Activated naive CD4-positive, alpha-beta T cell treated with anti-CD3 and anti-CD28 coated beads, Interleukin-2, amount 10 ng/mL, durations not matched to agents 7 days and 5 days (primary cell): Measurements from ENCODE around the gene PPP1R12B.
A peak's percentile ranks its signal among the peaks of the same experiment; 100 is the strongest.
"Not testable (repeated sequence)": the region's sequence is repeated elsewhere in the genome, so short reads cannot be mapped to it uniquely, and the experiment has no call there.

Source experiments
- CTCF ChIA-PET: fragments of 350-600 bp; sonication (Branson Sonifier 250); formaldehyde crosslinking; loops from one replicate; lab custom pipeline; 2021; ENCODE audit warnings: antibody characterized with exemption; lab: Charles Lee
- DNase-seq: peaks from one replicate; pipeline ENCODE4 v3.0.0-alpha.2; 2020
- H3K27ac Mint-ChIP-seq: one replicate; pipeline ENCODE4 v1.8.0; 2021; ENCODE audit warnings: mild to moderate bottlenecking, moderate library complexity, mixed read lengths
- H3K27me3 Mint-ChIP-seq: one replicate; pipeline ENCODE4 v1.8.0; 2021; ENCODE audit warnings: mild to moderate bottlenecking, mixed read lengths
- H3K36me3 Mint-ChIP-seq: one replicate; pipeline ENCODE4 v1.8.0; 2021; ENCODE audit warnings: mixed read lengths
- H3K4me1 Mint-ChIP-seq: one replicate; pipeline ENCODE4 v1.8.0; 2021; ENCODE audit warnings: mixed read lengths
- H3K4me3 Mint-ChIP-seq: one replicate; pipeline ENCODE4 v1.8.0; 2021; ENCODE audit warnings: mild to moderate bottlenecking, moderate library complexity, mixed read lengths
- H3K9me3 Mint-ChIP-seq: one replicate; pipeline ENCODE4 v1.8.0; 2021; ENCODE audit warnings: mixed read lengths

Gene PPP1R12B

DNA sequence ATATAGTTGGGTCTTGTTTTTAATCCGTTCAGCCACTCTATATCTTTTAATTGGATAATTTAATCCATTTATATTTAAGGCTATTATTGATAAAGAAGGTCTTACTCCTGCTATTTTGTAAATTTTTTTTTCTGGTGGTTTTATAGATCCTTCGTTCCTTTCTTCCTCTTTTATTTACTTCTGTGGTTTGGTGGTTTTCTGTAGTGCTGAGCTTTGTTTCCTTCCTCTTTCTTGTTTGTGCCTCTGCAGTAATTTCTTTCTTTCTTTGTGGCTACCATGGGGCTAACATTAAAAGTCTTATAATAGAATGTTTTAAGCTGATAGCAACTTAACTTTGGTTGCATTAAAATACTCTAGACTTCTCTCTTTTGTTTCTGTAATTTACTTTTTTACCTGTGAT is 135.5 kb downstream of the PPP1R12B start:
- H3K9me3 Mint-ChIP-seq = peaks cover 11% of the 10 kb centered on the region
- CTCF ChIA-PET, DNase-seq, H3K27me3 Mint-ChIP-seq: not testable (repeated sequence)
- H3K4me1 Mint-ChIP-seq = peaks cover 54% of the 10 kb centered on the region
- H3K4me3 Mint-ChIP-seq = peak overlapping the region; percentile 1
- peaks cover 24% of the 10 kb centered on the region for H3K36me3 Mint-ChIP-seq
- H3K27ac Mint-ChIP-seq = peak overlapping the region; percentile 62

DNA sequence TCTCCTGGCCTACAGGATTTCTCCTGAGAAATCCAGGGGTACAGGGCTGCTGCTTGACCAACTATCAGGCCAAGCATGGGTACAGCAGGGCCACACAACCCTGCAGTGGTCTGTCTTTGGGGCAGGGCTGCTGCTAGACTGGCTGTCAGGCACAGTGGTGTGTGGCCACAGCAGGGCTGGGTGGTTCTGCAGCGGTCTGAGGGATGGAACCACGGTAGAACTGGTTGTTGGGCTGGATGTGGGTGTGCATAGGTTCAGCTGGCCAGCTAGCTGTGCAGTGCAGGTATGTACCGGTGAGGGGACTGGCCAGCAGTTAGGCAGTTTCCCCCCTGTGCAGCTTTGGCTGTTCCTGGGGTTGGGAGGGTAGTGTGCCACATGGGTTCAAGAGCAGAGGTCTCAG is 136.3 kb downstream of the PPP1R12B start:
- CTCF ChIA-PET, H3K4me3 Mint-ChIP-seq, H3K27me3 Mint-ChIP-seq, DNase-seq, H3K27ac Mint-ChIP-seq: not testable (repeated sequence)
- peaks cover 31% of the 10 kb centered on the region for H3K36me3 Mint-ChIP-seq
- peaks cover 11% of the 10 kb centered on the region for H3K9me3 Mint-ChIP-seq
- H3K4me1 Mint-ChIP-seq = peaks cover 47% of the 10 kb centered on the region

DNA sequence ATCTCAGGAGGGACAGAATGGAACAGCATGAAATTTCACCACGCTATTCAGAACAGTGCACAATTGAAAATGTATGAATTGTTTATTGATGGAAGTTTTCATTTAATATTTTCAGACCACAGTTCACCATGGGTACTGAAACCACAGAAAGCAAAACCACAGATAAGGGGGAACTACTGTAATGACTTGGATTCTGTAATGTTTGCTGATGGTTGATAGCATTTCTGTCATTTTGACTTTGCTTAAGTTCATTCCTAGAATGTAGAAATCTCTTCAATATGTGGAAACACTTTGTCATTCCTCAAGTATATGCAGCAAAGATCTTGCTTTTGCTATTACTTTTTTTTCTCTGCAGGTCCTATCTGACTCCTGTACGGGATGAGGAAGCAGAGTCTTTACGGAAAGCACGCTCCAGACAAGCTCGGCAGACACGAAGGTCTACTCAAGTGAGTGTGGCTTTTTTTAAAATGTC is 139.7 kb downstream of the PPP1R12B start:
- H3K27me3 Mint-ChIP-seq, H3K4me3 Mint-ChIP-seq, CTCF ChIA-PET, DNase-seq, H3K27ac Mint-ChIP-seq: not testable (repeated sequence)
- Mint-ChIP-seq H3K9me3 (peaks cover 11% of the 10 kb centered on the region), H3K36me3 (peaks cover 32% of the 10 kb centered on the region), H3K4me1 (peaks cover 31% of the 10 kb centered on the region)

DNA sequence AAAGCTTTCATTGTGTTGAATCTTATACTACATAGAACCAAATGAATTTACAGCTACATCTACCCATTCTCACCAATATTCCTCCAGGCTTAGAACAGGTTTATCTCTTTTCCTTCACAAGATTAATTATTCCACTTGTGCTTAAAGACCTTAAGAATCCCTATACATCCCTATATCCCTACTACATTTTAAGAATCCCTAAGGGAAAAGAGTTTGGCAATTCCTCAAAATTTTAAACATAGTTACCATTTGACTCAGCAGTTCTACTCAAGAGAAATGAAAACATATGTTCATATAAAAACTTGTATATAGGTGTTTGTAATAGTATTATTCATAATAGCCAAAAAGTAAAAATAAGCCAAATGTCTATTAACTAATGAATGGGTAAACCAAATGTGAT is 140.6 kb downstream of the PPP1R12B start:
- Mint-ChIP-seq H3K9me3 (peaks cover 11% of the 10 kb centered on the region), H3K36me3 (peaks cover 35% of the 10 kb centered on the region), H3K4me1 (peaks cover 22% of the 10 kb centered on the region)
- CTCF ChIA-PET, DNase-seq, H3K27ac Mint-ChIP-seq, H3K27me3 Mint-ChIP-seq, H3K4me3 Mint-ChIP-seq: not testable (repeated sequence)

DNA sequence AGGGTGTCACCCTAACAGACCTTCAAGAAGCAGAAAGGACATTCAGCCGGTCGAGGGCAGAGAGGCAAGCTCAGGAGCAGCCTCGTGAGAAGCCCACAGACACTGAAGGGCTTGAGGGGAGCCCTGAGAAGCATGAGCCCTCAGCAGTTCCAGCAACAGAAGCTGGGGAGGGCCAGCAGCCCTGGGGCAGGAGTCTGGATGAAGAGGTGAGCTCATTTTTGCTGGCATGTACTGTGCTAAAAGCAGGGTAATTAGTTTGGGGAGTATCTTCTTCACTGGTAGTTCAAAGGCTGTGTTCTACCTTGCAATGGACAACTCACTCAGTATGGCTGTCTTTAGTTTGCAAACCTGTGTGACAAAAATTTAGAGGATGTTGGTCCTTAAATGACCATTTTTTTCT is 144.6 kb downstream of the PPP1R12B start:
- CTCF ChIA-PET, H3K9me3 Mint-ChIP-seq, DNase-seq, H3K27ac Mint-ChIP-seq, H3K27me3 Mint-ChIP-seq, H3K4me3 Mint-ChIP-seq, H3K4me1 Mint-ChIP-seq: not testable (repeated sequence)
- peaks cover 42% of the 10 kb centered on the region for H3K36me3 Mint-ChIP-seq

DNA sequence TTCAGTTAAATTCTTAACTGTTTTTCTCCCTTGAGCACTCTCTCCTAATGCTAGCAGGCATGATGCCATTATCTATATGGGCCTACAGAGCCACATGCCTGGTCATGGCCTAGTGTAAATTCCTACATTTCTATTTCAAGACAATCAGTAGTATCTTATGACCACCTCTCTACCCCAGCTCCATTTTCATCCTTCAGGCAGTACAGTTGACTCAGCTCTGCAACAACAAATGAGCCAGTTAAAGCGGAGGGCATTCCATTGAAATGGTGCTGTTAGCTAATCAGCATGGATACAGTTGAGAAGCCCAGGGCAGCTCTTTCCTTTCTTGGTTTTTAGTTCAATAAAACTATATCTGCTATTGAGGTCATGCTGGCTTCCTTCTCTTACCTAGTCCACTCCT is 150.0 kb downstream of the PPP1R12B start:
- DNase-seq = no peak
- H3K36me3 Mint-ChIP-seq = peaks cover 26% of the 10 kb centered on the region
- H3K27ac Mint-ChIP-seq = no peak overlapping the region
- no peaks in the 10 kb centered on the region for H3K4me1 Mint-ChIP-seq
- CTCF ChIA-PET = interaction anchor here (0.9 kb wide), 1 partner anchor 131 kb away, joined by 3 read pairs; no protein-coding TSS in a partner anchor
- H3K9me3 Mint-ChIP-seq = no peaks in the 10 kb centered on the region
- no peak overlapping the region for H3K4me3 Mint-ChIP-seq
- no peaks in the 10 kb centered on the region for H3K27me3 Mint-ChIP-seq

DNA sequence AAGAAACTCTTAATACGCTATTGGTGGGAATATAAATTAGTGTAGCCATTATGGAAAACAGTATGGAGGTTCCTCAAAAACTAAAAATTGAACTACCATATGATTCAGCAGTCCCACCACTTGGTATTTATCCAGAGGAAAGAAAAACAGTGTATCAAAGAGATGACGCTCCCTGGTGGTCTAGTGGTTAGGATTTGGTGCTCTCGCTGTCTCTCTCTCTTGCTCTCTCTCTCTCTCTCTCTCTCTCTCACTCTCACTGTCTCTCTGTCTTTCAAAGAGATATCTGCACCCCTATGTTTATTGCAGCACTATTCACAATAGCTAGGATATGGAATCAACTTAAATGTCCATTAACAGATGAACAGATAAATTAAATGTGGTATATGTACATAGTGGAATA is 151.5 kb downstream of the PPP1R12B start:
- H3K36me3 Mint-ChIP-seq = peaks cover 17% of the 10 kb centered on the region
- H3K27me3 Mint-ChIP-seq, H3K4me3 Mint-ChIP-seq, H3K4me1 Mint-ChIP-seq, H3K9me3 Mint-ChIP-seq, DNase-seq, H3K27ac Mint-ChIP-seq, CTCF ChIA-PET: not testable (repeated sequence)

DNA sequence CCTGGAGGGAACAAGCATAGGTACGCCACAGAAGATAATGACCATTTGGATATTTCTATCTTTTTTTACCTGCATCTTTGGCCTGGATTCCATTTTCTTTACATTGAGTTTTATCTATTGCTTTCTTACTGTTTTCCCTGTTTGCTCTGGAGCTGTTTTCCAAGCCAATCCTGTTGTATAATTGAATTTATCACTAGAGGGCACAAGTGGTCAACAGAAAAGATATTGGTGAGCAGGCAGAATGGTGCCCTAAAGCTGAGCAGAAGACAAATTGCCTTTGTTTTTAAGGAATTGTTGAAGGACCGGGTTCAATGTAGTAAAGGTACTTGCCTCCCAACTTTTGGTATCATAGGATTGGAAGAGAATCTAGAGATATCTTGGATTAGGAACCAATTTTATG is 152.8 kb downstream of the PPP1R12B start:
- H3K4me1 Mint-ChIP-seq = no peaks in the 10 kb centered on the region
- no peaks in the 10 kb centered on the region for H3K27me3 Mint-ChIP-seq
- no peak overlapping the region for H3K4me3 Mint-ChIP-seq
- no peak for DNase-seq
- CTCF ChIA-PET = interaction anchor here (1.1 to 1.2 kb wide), 2 partner anchors 71 to 219 kb away, joined by 4 to 7 read pairs; no protein-coding TSS in a partner anchor
- H3K27ac Mint-ChIP-seq = no peak overlapping the region
- peaks cover 9% of the 10 kb centered on the region for H3K36me3 Mint-ChIP-seq
- H3K9me3 Mint-ChIP-seq = no peaks in the 10 kb centered on the region

DNA sequence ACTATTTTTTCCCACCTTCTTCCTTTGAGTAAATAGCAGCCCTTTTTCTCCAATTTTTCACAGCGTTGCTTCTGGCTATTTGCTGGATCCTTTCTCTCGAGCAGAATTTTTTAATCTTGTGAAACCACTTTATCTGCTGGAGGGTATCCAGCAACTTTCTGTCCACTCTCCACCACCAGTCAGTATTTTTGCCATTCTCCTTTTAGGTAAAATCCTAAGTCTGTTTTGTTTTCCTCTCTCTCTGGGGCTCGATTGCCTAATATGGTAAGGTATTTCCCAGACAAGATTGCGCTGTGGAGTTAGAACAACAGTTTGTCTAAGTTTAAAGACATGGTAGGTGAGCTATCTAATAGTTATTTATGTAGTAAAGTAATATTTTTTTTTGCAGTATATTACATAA is 156.9 kb downstream of the PPP1R12B start:
- Mint-ChIP-seq H3K9me3 (no peaks in the 10 kb centered on the region), H3K4me3 (no peak overlapping the region), H3K27me3 (no peaks in the 10 kb centered on the region), H3K4me1 (no peaks in the 10 kb centered on the region), H3K36me3 (peaks cover 3% of the 10 kb centered on the region), H3K27ac (no peak overlapping the region)
- no peak for DNase-seq
- CTCF ChIA-PET = no interaction called here

DNA sequence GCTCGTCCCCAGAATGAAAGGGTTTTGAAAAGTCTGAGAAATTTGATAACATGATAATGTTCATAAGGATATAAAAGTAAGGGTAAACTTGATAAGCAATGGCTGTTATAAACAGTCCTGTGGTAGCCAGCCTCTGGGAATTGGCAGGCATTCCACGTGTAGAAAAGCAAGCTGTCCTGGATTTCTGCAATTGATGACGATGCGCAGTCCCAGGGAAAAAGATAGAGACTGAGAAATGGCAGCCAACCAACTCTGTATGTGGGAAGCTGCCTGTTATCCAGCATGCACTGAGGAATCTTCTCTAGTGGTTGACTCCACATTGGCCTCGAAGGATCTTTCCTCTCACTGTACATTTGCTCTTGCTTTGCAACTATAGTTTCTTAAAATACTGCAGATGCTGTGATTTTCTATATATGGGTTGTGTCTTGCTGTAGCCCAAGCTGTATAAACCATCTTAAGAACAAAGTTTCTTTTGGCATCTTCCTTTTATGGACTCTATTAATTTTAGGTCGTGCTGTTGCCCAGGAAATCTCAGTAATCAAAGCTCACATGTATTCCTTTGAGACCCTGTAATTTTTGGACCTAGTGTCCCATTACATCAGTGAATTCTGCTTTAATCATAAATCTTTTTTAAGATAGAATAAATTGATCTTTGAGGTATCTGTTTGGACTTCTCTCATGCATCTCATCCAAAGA is 157.5 kb downstream of the PPP1R12B start:
- H3K36me3 Mint-ChIP-seq, H3K9me3 Mint-ChIP-seq, CTCF ChIA-PET, DNase-seq, H3K27me3 Mint-ChIP-seq, H3K4me3 Mint-ChIP-seq, H3K4me1 Mint-ChIP-seq, H3K27ac Mint-ChIP-seq: not testable (repeated sequence)

DNA sequence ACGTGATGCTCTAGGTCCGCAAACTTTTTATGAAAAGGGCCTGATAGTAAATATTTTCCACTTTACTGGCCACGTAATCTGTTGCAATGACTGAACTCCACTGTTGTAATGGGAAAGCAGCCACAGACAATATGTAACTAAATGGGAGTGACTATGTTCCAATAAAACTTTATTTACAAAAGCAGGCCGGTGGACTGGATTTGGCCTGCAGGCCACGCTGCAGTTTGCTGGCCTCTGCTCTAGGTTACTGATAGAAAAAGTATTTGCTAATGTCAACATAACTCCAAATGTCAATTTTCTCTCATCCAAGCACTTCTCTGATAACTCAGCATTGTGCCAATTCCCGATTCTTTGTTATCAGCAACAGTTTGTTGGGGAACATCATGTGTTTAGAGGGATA is 160.4 kb downstream of the PPP1R12B start:
- DNase-seq, H3K36me3 Mint-ChIP-seq, H3K27ac Mint-ChIP-seq, H3K4me1 Mint-ChIP-seq, H3K27me3 Mint-ChIP-seq, H3K4me3 Mint-ChIP-seq, CTCF ChIA-PET, H3K9me3 Mint-ChIP-seq: not testable (repeated sequence)

DNA sequence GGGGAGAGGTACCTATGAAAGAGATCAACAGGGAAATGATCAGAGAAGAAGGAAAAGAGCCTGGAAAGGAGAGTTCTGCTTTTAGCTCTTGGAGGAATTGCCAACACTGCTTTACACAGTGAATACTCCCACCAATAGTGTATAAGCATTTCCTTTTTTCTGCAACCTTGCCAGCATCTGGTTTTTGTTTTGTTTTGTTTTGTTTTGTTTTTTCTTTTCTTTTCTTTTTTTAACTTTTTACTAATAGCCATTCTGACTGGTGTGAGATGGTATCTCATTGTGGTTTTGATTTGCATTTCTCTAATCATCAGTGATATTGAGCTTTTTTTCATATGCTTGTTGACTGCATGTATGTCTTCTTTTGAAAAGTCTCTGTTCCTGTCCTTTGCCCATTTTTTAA is 165.4 kb downstream of the PPP1R12B start:
- H3K9me3 Mint-ChIP-seq, H3K27me3 Mint-ChIP-seq, DNase-seq, H3K4me1 Mint-ChIP-seq, H3K36me3 Mint-ChIP-seq, H3K4me3 Mint-ChIP-seq, H3K27ac Mint-ChIP-seq, CTCF ChIA-PET: not testable (repeated sequence)

DNA sequence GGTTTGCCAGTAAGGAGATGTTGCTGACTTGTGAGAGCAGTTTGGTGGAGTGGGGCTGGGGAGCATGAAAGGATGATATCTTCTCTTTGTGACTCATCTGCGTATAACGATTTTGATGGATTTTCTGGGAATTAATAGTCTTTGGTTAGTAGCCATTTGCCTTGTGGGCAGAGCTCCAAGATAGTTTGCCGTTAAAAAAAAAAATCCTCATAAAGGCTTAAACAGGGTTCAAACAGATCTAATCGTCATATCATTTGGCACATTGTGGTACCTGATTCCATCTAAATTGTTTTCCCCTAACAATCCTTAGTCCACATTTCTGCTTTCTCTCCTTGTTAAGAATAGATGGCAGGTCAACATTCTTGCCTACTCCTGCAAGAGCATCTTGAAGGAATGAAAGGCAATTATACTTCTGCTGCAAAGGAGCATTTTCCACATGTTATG is 168.0 kb downstream of the PPP1R12B start:
- H3K27ac Mint-ChIP-seq = no peak overlapping the region
- no peak for DNase-seq
- no peaks in the 10 kb centered on the region for H3K27me3 Mint-ChIP-seq
- H3K4me3 Mint-ChIP-seq = no peak overlapping the region
- peaks cover 3% of the 10 kb centered on the region for H3K4me1 Mint-ChIP-seq
- H3K9me3 Mint-ChIP-seq = no peaks in the 10 kb centered on the region
- no peaks in the 10 kb centered on the region for H3K36me3 Mint-ChIP-seq
- CTCF ChIA-PET = interaction anchor here (1.6 kb wide), 1 partner anchor 203 kb away, joined by 5 read pairs; no protein-coding TSS in a partner anchor

DNA sequence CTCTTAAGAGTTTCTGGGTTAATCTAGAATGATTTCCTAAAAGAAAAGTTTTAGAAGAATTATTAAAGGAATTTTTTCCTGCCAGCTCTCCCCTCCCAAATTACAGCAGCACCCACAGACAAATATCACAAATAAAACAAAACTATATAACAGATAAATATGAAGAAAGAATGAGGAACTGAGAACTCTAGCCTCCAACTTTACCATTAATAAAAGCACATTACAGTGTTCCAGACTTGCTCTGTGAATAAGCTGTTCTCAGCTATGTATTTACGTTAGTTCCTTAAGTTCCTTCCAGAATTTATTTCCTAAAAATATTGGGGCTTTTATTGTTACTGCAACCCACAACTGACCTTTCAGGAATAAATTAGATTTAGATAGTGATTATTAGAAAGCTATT is 168.6 kb downstream of the PPP1R12B start:
- not testable (repeated sequence) for H3K27me3 Mint-ChIP-seq, H3K4me1 Mint-ChIP-seq, H3K9me3 Mint-ChIP-seq, H3K27ac Mint-ChIP-seq, H3K4me3 Mint-ChIP-seq, DNase-seq, H3K36me3 Mint-ChIP-seq
- CTCF ChIA-PET = interaction anchor here (1.6 kb wide), 1 partner anchor 203 kb away, joined by 5 read pairs; no protein-coding TSS in a partner anchor

DNA sequence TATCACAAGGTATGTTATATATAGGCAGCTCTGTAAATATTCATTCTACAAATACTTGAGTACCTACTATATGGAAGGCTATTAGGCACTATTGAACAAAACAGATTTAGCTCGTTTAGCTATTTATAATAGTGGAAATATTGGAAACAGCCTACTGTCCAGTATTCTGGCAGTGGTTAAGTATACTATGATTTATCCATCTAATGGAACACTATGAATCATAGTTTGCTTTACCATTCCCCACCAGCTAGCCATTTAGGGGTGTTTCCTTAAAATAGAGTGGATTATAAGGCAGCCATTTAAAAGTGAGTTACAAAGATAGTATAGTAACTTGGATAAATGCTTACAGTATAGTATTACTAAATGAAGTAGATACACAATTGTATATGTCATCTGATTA is 169.7 kb downstream of the PPP1R12B start:
- H3K4me3 Mint-ChIP-seq, H3K9me3 Mint-ChIP-seq, DNase-seq, H3K27me3 Mint-ChIP-seq, CTCF ChIA-PET, H3K36me3 Mint-ChIP-seq, H3K27ac Mint-ChIP-seq, H3K4me1 Mint-ChIP-seq: not testable (repeated sequence)
